Kidney (tissue), 14 donors: Measurements from ENCODE around the gene STK24. TPM values are rescaled to one million over a fixed set of nuclear protein-coding genes. Genes with fewer than 3 reads are reported as not detected.

Source experiments
- DNase-seq, 5 donors: peaks; one replicate each; pipeline ENCODE4 v3.0.0-alpha.2; 2013 to 2020
- FAIRE-seq: peaks from 2 replicates; lab custom pipeline; 2012; peaks lifted over from hg19 to GRCh38; lab: Jason Lieb, UNC
- H3K27ac ChIP-seq, 2 donors: one replicate each; pipeline ENCODE4 v1.7.0; 2013; ENCODE audit warnings: low read depth in 2 of 2, low read length in 2 of 2, inconsistent platforms in 1 of 2
- H3K27me3 ChIP-seq: one replicate; pipeline ENCODE4 v1.7.1; 2013; ENCODE audit warnings: low read length, inconsistent platforms; ENCODE audit not compliant: control insufficient read depth, insufficient read depth
- H3K36me3 ChIP-seq, 3 donors: one replicate each; pipeline versions ENCODE4 v1.7.0 to v1.7.1; 2013; ENCODE audit warnings: low read length in 3 of 3, control low read depth in 1 of 3, inconsistent platforms in 1 of 3; ENCODE audit not compliant: insufficient read depth in 3 of 3, control insufficient read depth in 2 of 3
- H3K4me1 ChIP-seq, 3 donors: one replicate each; pipeline versions ENCODE4 v1.7.0 to v1.7.1; 2013; ENCODE audit warnings: low read length in 3 of 3, inconsistent platforms in 1 of 3, low read depth in 1 of 3; ENCODE audit not compliant: control insufficient read depth in 2 of 3, insufficient read depth in 2 of 3
- H3K4me3 ChIP-seq, 3 donors: one replicate each; pipeline versions ENCODE4 v1.7.0 to v1.8.1; 2013; ENCODE audit warnings: low read length in 3 of 3, control low read depth in 1 of 3, inconsistent platforms in 1 of 3
- H3K9ac ChIP-seq, 3 donors: one replicate each; pipeline versions ENCODE4 v1.7.0 to v1.7.1; 2013; ENCODE audit warnings: low read length in 3 of 3, control low read depth in 1 of 3, inconsistent platforms in 1 of 3
- H3K9me3 ChIP-seq, 3 donors: one replicate each; pipeline versions ENCODE4 v1.7.0 to v1.7.1; 2013; ENCODE audit warnings: low read length in 3 of 3, control low read depth in 1 of 3, inconsistent platforms in 1 of 3; ENCODE audit not compliant: control insufficient read depth in 2 of 3, insufficient read depth in 1 of 3
- CTCF ChIP-seq: IDR thresholded peaks from 3 replicates; pipeline ENCODE4 v1.5.1; 2012; ENCODE audit warnings: mild to moderate bottlenecking, moderate library complexity, borderline replicate concordance; ENCODE audit not compliant: insufficient read depth; ENCODE audit errors: extremely low read depth
- intact Hi-C: fragments of 100-400 bp; cut with DNase I; formaldehyde crosslinking; loops from one replicate; pipeline ENCODE4 v1.11.1; 2022
- polyA plus RNA-seq: library from polyadenylated mRNA; stranded (reverse); fragments of 350-450 nt; fragmentation: Illumina TruSeq; extraction: RNeasy Lipid Tissue Mini Kit (QIAGEN cat#74804); gene quantifications from one replicate; pipeline ENCODE4 v1.2.3, GENCODE V29; 2014; ENCODE audit warnings: low read depth, low replicate concordance; ENCODE audit not compliant: insufficient read depth
- total RNA-seq: library from RNA; stranded (reverse); fragmentation: NEBNext Ultra II Directional; extraction: Animal tissue kit (Norgen Biotek cat#: 25700); gene quantifications from one replicate; pipeline ENCODE4 v1.2.1, GENCODE V29; 2021
- donor health status: control.
- donor health status: control.
- donor health status: control.
- donor health status: control.
- donor health status: control.
- donor health status: DM: yes; HTN: yes; CAD: no.
- donor health status: Normal renal cell carcinoma (clear cell type).

The STK24 gene
- total and polyA plus RNA-seq, 2 donors from 2014 or later, result 56.7 to 122 TPM

DNA sequence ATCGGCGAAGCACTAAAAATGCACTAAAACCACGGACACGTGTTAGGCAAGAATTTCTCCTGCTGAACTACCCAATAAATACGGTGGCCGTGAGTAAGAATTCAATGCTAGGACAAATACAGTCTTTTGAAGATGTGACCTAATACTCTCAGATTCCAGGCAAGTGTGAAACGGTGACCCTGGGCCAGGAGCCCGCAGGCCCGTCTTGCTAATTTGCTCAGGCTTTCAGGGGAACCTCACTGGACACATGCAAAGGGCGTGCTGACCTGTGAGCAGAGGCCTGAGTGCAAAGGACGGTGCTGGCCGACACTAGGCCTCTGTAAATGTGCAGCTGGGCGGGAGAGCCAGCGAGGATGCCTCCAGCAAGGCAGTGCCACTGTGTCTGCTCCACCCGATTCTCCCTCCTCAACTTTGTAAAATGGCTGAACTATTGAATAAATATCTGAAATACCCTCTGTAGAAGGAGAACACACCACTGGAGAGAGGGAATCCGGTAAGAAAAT is 70.1 kb downstream of the STK24 start:
- H3K27ac ChIP-seq, result peak overlapping the region; percentile 52 to 70
- no peak for FAIRE-seq
- H3K9ac ChIP-seq, result peak overlapping the region in 1 of 3 donors; percentile 3
- peaks cover 13 to 60% (median 54%) of the 10 kb centered on the region in 3 donors for H3K4me1 ChIP-seq
- no peak for TF ChIP-seq CTCF
- H3K36me3 ChIP-seq, result no peaks in the 10 kb centered on the region
- no peaks in the 10 kb centered on the region for H3K27me3 ChIP-seq
- H3K4me3 ChIP-seq, result no peak overlapping the region
- DNase-seq, result no peak
- intact Hi-C loops, result no loop called here
- no peaks in the 10 kb centered on the region for H3K9me3 ChIP-seq

GRCh38 chr13:98506322-98506721 is 70.6 kb downstream of the STK24 start:
- peak overlapping the region; percentile 52 to 70 for H3K27ac ChIP-seq
- no peaks in the 10 kb centered on the region for H3K27me3 ChIP-seq
- no peaks in the 10 kb centered on the region for H3K9me3 ChIP-seq
- FAIRE-seq (no peak), DNase-seq (no peak)
- peaks cover 13 to 60% (median 54%) of the 10 kb centered on the region in 3 donors for H3K4me1 ChIP-seq
- H3K4me3 ChIP-seq, result no peak overlapping the region
- no peaks in the 10 kb centered on the region for H3K36me3 ChIP-seq
- no peak for TF ChIP-seq CTCF
- peak overlapping the region in 1 of 3 donors; percentile 3 for H3K9ac ChIP-seq
- intact Hi-C loops, result no loop called here

- H3K36me3 ChIP-seq, result no peaks in the 10 kb centered on the region
- FAIRE-seq (no peak), DNase-seq (no peak)
- no peak overlapping the region for H3K9ac ChIP-seq
- intact Hi-C loops, result no loop called here
- H3K9me3 ChIP-seq, result no peaks in the 10 kb centered on the region
- H3K27me3 ChIP-seq, result no peaks in the 10 kb centered on the region
- H3K4me3 ChIP-seq, result no peak overlapping the region
- H3K4me1 ChIP-seq, result peaks cover 13 to 60% (median 54%) of the 10 kb centered on the region in 3 donors
- TF ChIP-seq CTCF, result no peak
- H3K27ac ChIP-seq, result peak overlapping the region in 1 of 2 donors; percentile 26
Measured at GRCh38 chr13:98505217-98505616, 71.7 kb downstream of the STK24 start.

DNA sequence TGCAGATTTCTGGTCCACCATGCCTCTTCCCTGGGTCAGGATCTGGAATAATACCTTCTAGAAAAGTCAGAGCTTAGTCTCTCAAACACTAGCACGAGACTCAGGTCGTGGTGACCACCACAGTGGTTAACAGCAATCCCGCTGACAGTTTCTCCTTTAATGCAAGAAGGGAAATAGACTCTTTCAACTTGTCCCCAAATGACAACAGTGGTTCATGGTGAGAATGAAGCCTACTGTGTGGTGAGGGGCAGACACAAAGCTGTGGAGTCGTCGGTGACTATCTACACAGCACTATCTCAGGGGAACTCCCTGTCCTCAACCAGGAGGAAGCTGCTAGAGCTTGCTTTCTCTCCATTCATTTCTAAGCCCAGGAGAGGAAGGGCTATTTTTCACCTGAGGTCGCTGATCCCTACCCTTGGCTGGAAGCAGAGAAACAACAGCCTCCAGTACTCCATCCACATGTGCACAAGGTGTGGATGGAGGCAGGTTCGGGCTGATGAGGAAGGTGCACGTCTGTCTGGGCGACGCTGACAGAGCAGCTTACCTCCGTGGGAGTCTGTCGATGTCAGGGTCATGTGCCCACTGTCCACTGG is 72.4 kb downstream of the STK24 start:
- TF ChIP-seq CTCF, result no peak
- no peak for DNase-seq
- Histone ChIP-seq H3K27ac (peak overlapping the region; percentile 43 to 77), H3K4me3 (no peak overlapping the region), H3K27me3 (no peaks in the 10 kb centered on the region), H3K9ac (no peak overlapping the region), H3K4me1 (peaks cover 13 to 63% (median 51%) of the 10 kb centered on the region in 3 donors), H3K36me3 (no peaks in the 10 kb centered on the region), H3K9me3 (no peaks in the 10 kb centered on the region)
- intact Hi-C loops, result no loop called here
- FAIRE-seq, result no peak
